A549 (cell line): ENCODE data around the gene IL17A. TPM values are rescaled to one million over a fixed set of nuclear protein-coding genes. Genes with fewer than 3 reads are reported as not detected.

Experiments used
- ATAC-seq, 2 experiments: fragments of 200-7000 bp in 1 of 2; fragments of >200 bp in 1 of 2; cut with Nextera tagmentation in 1 of 2; cut with Tn5 transposase in 1 of 2; 3 replicates each; pipeline versions ENCODE4 v1.8.0 to v1.9.1; 2018 to 2020; ENCODE audit warnings: mild to moderate bottlenecking in 1 of 2, moderate library complexity in 1 of 2
- CTCF ChIA-PET: fragments of 300-600 bp; sonication (Branson Sonifier 250); formaldehyde crosslinking; extraction: SDS; loops from one replicate; lab custom pipeline; 2021; ENCODE audit warnings: antibody characterized with exemption, inconsistent platforms; lab: Yijun Ruan, JAX
- POLR2A ChIA-PET: fragments of 350-600 bp; formaldehyde crosslinking; extraction: SDS; loops from one replicate; lab custom pipeline; 2021; ENCODE audit warnings: antibody characterized with exemption, inconsistent platforms; lab: Yijun Ruan, JAX
- DNase-seq, 2 experiments: peaks; one replicate each; pipeline versions ENCODE4 v3.0.0 to v3.0.0-alpha.2; 2011 to 2016; ENCODE audit warnings: low read depth in 1 of 2, low spot score in 1 of 2
- FAIRE-seq: peaks from 2 replicates; lab custom pipeline; 2011; peaks lifted over from hg19 to GRCh38; lab: Jason Lieb, UNC
- H3K27ac ChIP-seq, 2 experiments: fragments of >200 bp; sonication (Bioruptor Twin); formaldehyde crosslinking; 3 replicates each; pipeline ENCODE4 v1.5.1; 2016 to 2017
- H3K4me1 ChIP-seq: fragments of >200 bp; sonication (Bioruptor Twin); formaldehyde crosslinking; 3 replicates; pipeline ENCODE4 v1.6.1; 2016
- H3K4me2 ChIP-seq: fragments of >200 bp; sonication (Bioruptor Twin); formaldehyde crosslinking; 3 replicates; pipeline ENCODE4 v1.6.1; 2016
- H3K4me3 ChIP-seq: fragments of >200 bp; sonication (Bioruptor Twin); formaldehyde crosslinking; 3 replicates; pipeline ENCODE4 v1.5.1; 2016
- H3K9me3 ChIP-seq: fragments of >200 bp; sonication (Bioruptor Twin); formaldehyde crosslinking; 3 replicates; pipeline ENCODE4 v1.6.1; 2016
- BCL3 ChIP-seq: fragments of >200 bp; sonication (Bioruptor Twin); formaldehyde crosslinking; IDR thresholded peaks from 3 replicates; pipeline ENCODE4 v1.6.1; 2016
- BHLHE40 ChIP-seq: IDR thresholded peaks from 2 replicates; pipeline ENCODE4 v1.6.1; 2012; ENCODE audit warnings: low read depth, low read length, inconsistent platforms
- CBX8 ChIP-seq: fragments of 200-600 bp; sonication (generic); IDR thresholded peaks from 2 replicates; pipeline ENCODE4 v1.6.1; 2016
- CHD2 ChIP-seq: fragments of 150-350 bp; IDR thresholded peaks from 2 replicates; pipeline ENCODE4 v1.6.1; 2014; ENCODE audit warnings: low read length; ENCODE audit not compliant: partially characterized antibody
- EP300 ChIP-seq, 2 experiments: fragments of >200 bp; sonication (Bioruptor Twin); formaldehyde crosslinking; IDR thresholded peaks; 2 replicates in 1 of 2; 3 replicates in 1 of 2; pipeline ENCODE4 v1.6.1; 2016 to 2017
- ESRRA ChIP-seq: fragments of 150-350 bp; IDR thresholded peaks from 2 replicates; pipeline ENCODE4 v1.6.1; 2014; ENCODE audit warnings: mild to moderate bottlenecking, low read length, borderline replicate concordance
- FOSB ChIP-seq: fragments of 250-450 bp; sonication (Bioruptor Pico); IDR thresholded peaks from 2 replicates; pipeline ENCODE4 v1.5.0; 2020; ENCODE audit warnings: mild to moderate bottlenecking, moderate library complexity
- HDAC2 ChIP-seq: fragments of 200-600 bp; sonication (generic); IDR thresholded peaks from 2 replicates; pipeline ENCODE4 v1.6.1; 2016
- HEYL ChIP-seq: fragments of 250-450 bp; sonication (Bioruptor Pico); IDR thresholded peaks from 2 replicates; pipeline ENCODE4 v1.8.0; 2021; ENCODE audit warnings: mild to moderate bottlenecking, moderate library complexity
- HOXB5 ChIP-seq: fragments of 250-450 bp; sonication (Bioruptor Pico); IDR thresholded peaks from 2 replicates; pipeline ENCODE4 v1.5.0; 2020; ENCODE audit warnings: mild to moderate bottlenecking, moderate library complexity
- MAFK ChIP-seq: fragments of 450-650 bp; IDR thresholded peaks from 2 replicates; pipeline ENCODE4 v1.6.1; 2014; ENCODE audit not compliant: partially characterized antibody
- NFE2L2 ChIP-seq: fragments of 150-350 bp; conservative IDR thresholded peaks from 2 replicates; pipeline ENCODE4 v1.6.1; 2014; ENCODE audit warnings: low read length
- POLR2AphosphoS2 ChIP-seq: conservative IDR thresholded peaks from 2 replicates; pipeline ENCODE4 v1.6.1; 2012; ENCODE audit warnings: low read length, improper control_type of control experiment, inconsistent platforms
- RAD21 ChIP-seq, 2 experiments: fragments of >200 bp in 1 of 2; sonication (Bioruptor Twin) in 1 of 2; formaldehyde crosslinking in 1 of 2; IDR thresholded peaks in 1 of 2; conservative IDR thresholded peaks in 1 of 2; 2 replicates in 1 of 2; 3 replicates in 1 of 2; pipeline ENCODE4 v1.6.1; 2012 to 2018; ENCODE audit warnings: inconsistent platforms in 1 of 2
- RARB ChIP-seq: fragments of 250-450 bp; sonication (Bioruptor Pico); IDR thresholded peaks from 2 replicates; pipeline ENCODE4 v1.8.0; 2021; ENCODE audit warnings: mild to moderate bottlenecking, moderate library complexity
- RCOR1 ChIP-seq: fragments of 150-350 bp; IDR thresholded peaks from 2 replicates; pipeline ENCODE4 v1.6.1; 2014; ENCODE audit warnings: antibody characterized with exemption, low read length, low read depth
- ZFP36 ChIP-seq: fragments of 450-650 bp; IDR thresholded peaks from 2 replicates; pipeline ENCODE4 v1.6.1; 2014; ENCODE audit warnings: borderline replicate concordance; ENCODE audit not compliant: partially characterized antibody
- WGBS: methylation state at CpG from one replicate; pipeline ENCODE4 v1.1.6; 2017; ENCODE audit errors: missing lambda C conversion rate; 5-methylcytosine and 5-hydroxymethylcytosine counted together
- polyA plus RNA-seq, 4 experiments: library from polyadenylated mRNA; depleted of rRNA in 3 of 4; stranded (reverse); fragments of >200 nt; fragmentation: RNase III in 1 of 4; extraction: RNeasy Plus Mini Kit Qiagen cat#74134 plus additional on column Dnase treatment in 1 of 4; gene quantifications; 2 replicates in 3 of 4; 3 replicates in 1 of 4; pipeline ENCODE4 v1.2.3, GENCODE V29; 2011 to 2017
- TF ChIP-seq, protein P1 (sequence below): IDR thresholded peaks from 2 replicates; pipeline ENCODE4 v1.6.1; 2012
- TF ChIP-seq, protein P2 (sequence below): fragments of 200-600 bp; sonication (generic); IDR thresholded peaks from 2 replicates; pipeline ENCODE4 v1.6.1; 2016; ENCODE audit warnings: antibody characterized with exemption, mild to moderate bottlenecking, moderate library complexity
- TF ChIP-seq, protein P3 (sequence below): fragments of 250-450 bp; sonication (Bioruptor Pico); IDR thresholded peaks from 2 replicates; pipeline ENCODE4 v1.5.0; 2021; ENCODE audit warnings: mild to moderate bottlenecking, moderate library complexity, borderline replicate concordance
- TF ChIP-seq, protein P4 (sequence below): IDR thresholded peaks from 2 replicates; pipeline ENCODE4 v1.6.1; 2012

The IL17A gene
- polyA plus RNA-seq, 2 of the 4 experiments (the other 2 are of a cell fraction) = not detected

- DNase-seq (no peak), FAIRE-seq (no peak), ATAC-seq (no peak)
- ChIA-PET CTCF (no interaction called here), POLR2A (no interaction called here)
- no peak overlapping the region for H3K4me2 ChIP-seq
- H3K27ac ChIP-seq = no peak overlapping the region
- H3K4me3 ChIP-seq = no peak overlapping the region
- no peaks in the 10 kb centered on the region for H3K4me1 ChIP-seq
- 0% methylated on average over 1 of the region's 1 CpG for WGBS
- TF ChIP-seq ZFP36 (no peak), FOSB (CRISPR knock-in tag) (no peak), MAFK (peak; percentile 21), CBX8 (no peak), ESRRA (no peak), BHLHE40 (no peak), HEYL (no peak), RCOR1 (no peak), NFE2L2 (peak; percentile 66), RAD21 (conservative IDR thresholded peaks at IDR 0.05 in 1 of 2, IDR thresholded peaks at IDR 0.05 in 1 of 2) (no peak), CHD2 (no peak), RARB (CRISPR knock-in tag) (no peak), HOXB5 (CRISPR knock-in tag) (no peak)
- TF ChIP-seq, protein P1, sequence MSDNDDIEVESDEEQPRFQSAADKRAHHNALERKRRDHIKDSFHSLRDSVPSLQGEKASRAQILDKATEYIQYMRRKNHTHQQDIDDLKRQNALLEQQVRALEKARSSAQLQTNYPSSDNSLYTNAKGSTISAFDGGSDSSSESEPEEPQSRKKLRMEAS = no peak
- TF ChIP-seq, protein P2, sequence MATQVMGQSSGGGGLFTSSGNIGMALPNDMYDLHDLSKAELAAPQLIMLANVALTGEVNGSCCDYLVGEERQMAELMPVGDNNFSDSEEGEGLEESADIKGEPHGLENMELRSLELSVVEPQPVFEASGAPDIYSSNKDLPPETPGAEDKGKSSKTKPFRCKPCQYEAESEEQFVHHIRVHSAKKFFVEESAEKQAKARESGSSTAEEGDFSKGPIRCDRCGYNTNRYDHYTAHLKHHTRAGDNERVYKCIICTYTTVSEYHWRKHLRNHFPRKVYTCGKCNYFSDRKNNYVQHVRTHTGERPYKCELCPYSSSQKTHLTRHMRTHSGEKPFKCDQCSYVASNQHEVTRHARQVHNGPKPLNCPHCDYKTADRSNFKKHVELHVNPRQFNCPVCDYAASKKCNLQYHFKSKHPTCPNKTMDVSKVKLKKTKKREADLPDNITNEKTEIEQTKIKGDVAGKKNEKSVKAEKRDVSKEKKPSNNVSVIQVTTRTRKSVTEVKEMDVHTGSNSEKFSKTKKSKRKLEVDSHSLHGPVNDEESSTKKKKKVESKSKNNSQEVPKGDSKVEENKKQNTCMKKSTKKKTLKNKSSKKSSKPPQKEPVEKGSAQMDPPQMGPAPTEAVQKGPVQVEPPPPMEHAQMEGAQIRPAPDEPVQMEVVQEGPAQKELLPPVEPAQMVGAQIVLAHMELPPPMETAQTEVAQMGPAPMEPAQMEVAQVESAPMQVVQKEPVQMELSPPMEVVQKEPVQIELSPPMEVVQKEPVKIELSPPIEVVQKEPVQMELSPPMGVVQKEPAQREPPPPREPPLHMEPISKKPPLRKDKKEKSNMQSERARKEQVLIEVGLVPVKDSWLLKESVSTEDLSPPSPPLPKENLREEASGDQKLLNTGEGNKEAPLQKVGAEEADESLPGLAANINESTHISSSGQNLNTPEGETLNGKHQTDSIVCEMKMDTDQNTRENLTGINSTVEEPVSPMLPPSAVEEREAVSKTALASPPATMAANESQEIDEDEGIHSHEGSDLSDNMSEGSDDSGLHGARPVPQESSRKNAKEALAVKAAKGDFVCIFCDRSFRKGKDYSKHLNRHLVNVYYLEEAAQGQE = no peak
- TF ChIP-seq, protein P3, sequence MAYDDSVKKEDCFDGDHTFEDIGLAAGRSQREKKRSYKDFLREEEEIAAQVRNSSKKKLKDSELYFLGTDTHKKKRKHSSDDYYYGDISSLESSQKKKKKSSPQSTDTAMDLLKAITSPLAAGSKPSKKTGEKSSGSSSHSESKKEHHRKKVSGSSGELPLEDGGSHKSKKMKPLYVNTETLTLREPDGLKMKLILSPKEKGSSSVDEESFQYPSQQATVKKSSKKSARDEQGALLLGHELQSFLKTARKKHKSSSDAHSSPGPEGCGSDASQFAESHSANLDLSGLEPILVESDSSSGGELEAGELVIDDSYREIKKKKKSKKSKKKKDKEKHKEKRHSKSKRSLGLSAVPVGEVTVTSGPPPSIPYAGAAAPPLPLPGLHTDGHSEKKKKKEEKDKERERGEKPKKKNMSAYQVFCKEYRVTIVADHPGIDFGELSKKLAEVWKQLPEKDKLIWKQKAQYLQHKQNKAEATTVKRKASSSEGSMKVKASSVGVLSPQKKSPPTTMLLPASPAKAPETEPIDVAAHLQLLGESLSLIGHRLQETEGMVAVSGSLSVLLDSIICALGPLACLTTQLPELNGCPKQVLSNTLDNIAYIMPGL = no peak
- no peaks in the 10 kb centered on the region for H3K9me3 ChIP-seq
Measured at GRCh38 chr6:52187098-52187497, 923 bp downstream of the IL17A start.

DNA sequence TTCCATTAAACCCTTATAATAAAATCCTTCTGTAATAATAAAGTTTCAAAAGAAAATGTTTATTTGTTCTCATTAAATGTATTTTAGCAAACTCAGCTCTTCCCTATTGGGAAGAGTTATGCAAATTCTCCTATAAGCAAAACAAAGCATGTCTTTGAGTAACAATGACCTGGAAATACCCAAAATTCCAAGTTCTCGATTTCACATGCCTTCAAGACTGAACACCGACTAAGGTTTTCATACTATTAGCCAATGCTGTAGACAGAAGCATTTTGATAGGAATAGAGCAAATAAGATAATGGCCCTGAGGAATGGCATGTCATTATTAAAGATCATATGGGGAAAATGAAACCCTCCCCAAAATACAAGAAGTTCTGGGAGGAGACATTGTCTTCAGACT, 3.8 kb downstream of the IL17A start:
- POLR2A ChIA-PET = no interaction called here
- DNase-seq (no peak), ATAC-seq (no peak), FAIRE-seq (no peak)
- Histone ChIP-seq H3K27ac (no peak overlapping the region), H3K4me3 (no peak overlapping the region), H3K4me1 (no peaks in the 10 kb centered on the region), H3K9me3 (no peaks in the 10 kb centered on the region), H3K4me2 (no peak overlapping the region)
- no peak for TF ChIP-seq RCOR1
- TF ChIP-seq HDAC2 = no peak
- TF ChIP-seq BCL3 = no peak
- CTCF ChIA-PET = no interaction called here
- 21% methylated on average over 2 of the region's 2 CpGs for WGBS

DNA sequence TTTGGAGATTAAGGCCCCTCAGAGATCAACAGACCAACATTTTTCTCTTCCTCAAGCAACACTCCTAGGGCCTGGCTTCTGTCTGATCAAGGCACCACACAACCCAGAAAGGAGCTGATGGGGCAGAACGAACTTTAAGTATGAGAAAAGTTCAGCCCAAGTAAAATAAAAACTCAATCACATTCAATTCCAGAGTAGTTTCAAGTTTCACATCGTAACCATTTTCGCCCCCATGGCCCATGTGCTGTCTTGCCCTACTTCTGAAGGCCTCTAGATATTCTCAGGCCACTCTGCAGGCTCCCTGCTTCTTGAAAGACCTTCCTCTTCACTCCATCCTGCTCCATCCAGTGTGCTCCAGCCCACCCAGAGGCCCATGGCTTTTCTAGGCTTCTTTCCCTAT, 4.2 kb downstream of the IL17A start:
- Histone ChIP-seq H3K27ac (no peak overlapping the region), H3K4me3 (no peak overlapping the region), H3K4me2 (no peak overlapping the region), H3K4me1 (no peaks in the 10 kb centered on the region), H3K9me3 (no peaks in the 10 kb centered on the region)
- FAIRE-seq (no peak), DNase-seq (no peak), ATAC-seq (no peak)
- POLR2A ChIA-PET = no interaction called here
- WGBS = 9% methylated on average over 3 of the region's 3 CpGs
- TF ChIP-seq POLR2AphosphoS2 (no peak), RAD21 (conservative IDR thresholded peaks at IDR 0.05 in 1 of 2, IDR thresholded peaks at IDR 0.05 in 1 of 2) (no peak), RCOR1 (no peak), EP300 (IDR thresholded peaks at IDR 0.05) (no peak)
- TF ChIP-seq, protein P4, sequence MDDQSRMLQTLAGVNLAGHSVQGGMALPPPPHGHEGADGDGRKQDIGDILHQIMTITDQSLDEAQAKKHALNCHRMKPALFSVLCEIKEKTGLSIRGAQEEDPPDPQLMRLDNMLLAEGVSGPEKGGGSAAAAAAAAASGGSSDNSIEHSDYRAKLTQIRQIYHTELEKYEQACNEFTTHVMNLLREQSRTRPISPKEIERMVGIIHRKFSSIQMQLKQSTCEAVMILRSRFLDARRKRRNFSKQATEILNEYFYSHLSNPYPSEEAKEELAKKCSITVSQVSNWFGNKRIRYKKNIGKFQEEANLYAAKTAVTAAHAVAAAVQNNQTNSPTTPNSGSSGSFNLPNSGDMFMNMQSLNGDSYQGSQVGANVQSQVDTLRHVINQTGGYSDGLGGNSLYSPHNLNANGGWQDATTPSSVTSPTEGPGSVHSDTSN = no peak
- CTCF ChIA-PET = no interaction called here
